ENCODE data around the gene CRPPA.

The CRPPA gene

DNA sequence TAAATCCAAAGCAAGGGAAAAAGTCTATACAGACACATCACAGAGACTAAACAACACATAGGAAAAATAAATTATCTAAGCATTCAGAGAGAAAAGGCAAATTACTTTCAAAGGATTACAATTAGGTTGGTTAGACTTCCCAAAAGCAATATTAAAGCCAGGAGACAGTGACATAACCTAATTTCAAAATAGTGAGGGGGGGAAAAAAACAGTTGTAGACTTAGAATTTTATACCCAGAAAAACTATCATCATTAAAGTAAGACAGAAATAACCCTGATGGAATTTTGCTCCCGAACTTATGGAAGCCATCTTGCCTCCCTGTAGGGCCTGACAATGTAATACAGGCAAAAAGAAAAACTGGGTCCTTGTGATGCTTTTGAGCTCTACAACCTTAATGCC, 18.4 kb downstream of the CRPPA start:
- TF ChIP-seq, protein P1, sequence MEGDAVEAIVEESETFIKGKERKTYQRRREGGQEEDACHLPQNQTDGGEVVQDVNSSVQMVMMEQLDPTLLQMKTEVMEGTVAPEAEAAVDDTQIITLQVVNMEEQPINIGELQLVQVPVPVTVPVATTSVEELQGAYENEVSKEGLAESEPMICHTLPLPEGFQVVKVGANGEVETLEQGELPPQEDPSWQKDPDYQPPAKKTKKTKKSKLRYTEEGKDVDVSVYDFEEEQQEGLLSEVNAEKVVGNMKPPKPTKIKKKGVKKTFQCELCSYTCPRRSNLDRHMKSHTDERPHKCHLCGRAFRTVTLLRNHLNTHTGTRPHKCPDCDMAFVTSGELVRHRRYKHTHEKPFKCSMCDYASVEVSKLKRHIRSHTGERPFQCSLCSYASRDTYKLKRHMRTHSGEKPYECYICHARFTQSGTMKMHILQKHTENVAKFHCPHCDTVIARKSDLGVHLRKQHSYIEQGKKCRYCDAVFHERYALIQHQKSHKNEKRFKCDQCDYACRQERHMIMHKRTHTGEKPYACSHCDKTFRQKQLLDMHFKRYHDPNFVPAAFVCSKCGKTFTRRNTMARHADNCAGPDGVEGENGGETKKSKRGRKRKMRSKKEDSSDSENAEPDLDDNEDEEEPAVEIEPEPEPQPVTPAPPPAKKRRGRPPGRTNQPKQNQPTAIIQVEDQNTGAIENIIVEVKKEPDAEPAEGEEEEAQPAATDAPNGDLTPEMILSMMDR (IDR thresholded peaks at IDR 0.05; ENCODE audit: borderline replicate concordance, insufficient read depth, low read depth, low read length) = no peak
- no peak overlapping the region for H3K4me3 ChIP-seq (ENCODE audit: low read depth, low read length)

DNA sequence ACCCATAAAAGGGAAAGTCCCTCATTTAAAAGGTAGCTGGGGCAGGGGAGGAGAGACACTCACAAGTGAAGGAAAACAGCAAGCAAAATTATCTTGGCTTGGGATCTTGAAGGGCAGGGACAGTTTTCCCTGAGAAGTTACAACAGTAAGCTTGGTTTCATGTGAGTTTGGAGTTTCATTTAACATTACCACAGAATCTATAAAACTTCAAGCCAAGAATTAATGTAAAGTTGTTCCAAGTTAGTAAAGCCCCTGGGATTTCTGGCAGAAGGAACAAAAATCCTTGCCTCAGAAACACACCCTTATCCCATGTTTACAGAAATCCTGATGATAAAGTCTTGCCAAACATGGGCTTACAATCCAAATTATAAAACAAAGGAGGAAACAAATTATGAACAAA, 19.2 kb downstream of the CRPPA start:
- TF ChIP-seq, protein P1 (IDR thresholded peaks at IDR 0.05; ENCODE audit: borderline replicate concordance, insufficient read depth, low read depth, low read length) = no peak
- H3K4me3 ChIP-seq (ENCODE audit: low read depth, low read length) = no peak overlapping the region

DNA sequence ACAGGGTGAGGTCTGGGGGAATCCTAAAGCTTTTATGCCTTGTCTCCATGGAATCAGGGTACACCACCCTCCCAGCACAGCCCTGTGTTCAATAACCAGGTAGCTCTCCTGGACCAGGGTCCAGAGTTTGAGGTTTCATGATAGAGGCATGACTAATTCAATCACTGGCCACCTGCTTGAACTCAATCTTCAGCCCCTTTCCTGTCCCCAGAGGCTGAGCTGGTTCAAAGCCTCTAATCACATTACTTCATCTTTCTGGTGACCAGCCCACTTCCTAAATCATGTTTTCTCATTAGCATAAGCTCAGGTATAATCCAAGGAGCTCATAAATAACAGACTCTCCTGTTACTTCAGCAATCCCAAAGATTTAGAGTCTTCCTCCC, 20.5 kb downstream of the CRPPA start:
- H3K4me3 ChIP-seq (ENCODE audit: low read depth, low read length) = no peak overlapping the region
- TF ChIP-seq, protein P1 (IDR thresholded peaks at IDR 0.05; ENCODE audit: borderline replicate concordance, insufficient read depth, low read depth, low read length) = no peak

DNA sequence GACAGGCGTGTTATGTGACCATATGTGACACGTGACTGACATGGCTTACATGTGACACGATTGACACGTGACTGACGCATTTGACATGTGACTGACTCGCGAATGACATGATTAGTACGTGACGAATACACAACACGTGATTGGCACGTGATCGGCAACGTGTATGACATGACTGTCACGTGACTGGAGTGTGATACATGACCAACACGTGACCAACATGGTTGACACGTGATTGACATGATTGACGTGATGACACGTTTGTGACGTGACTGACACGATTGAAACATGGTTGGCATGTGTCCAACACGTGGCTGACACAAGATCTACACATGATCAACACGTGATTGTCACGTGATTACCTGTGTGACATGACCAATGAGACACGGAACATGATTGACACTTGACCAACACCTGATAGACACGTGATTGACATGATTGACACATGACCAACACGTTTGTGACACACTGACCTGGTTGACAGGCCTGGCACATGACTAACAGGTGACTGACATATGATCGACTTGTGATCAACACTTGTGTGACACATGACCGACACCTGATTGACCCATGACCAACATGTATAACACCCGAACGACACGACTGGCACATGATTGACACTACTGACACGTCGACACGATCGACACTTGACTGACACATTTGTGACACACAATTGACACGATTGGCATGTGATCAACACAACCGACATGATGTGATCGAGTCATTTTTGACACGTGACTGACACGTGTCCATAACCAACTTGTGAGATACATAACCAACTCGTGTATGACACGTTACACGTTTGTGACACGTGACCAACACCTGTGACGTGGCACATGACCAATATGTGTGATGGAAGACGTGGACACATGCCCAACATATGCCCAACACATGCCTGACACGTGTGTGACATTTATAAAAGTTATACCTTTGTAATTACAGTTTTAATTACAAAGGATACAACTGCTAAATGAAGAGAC, 21.1 kb downstream of the CRPPA start:
- no peak overlapping the region for H3K4me3 ChIP-seq (ENCODE audit: low read depth, low read length)
- TF ChIP-seq, protein P1 (IDR thresholded peaks at IDR 0.05; ENCODE audit: borderline replicate concordance, insufficient read depth, low read depth, low read length) = no peak

DNA sequence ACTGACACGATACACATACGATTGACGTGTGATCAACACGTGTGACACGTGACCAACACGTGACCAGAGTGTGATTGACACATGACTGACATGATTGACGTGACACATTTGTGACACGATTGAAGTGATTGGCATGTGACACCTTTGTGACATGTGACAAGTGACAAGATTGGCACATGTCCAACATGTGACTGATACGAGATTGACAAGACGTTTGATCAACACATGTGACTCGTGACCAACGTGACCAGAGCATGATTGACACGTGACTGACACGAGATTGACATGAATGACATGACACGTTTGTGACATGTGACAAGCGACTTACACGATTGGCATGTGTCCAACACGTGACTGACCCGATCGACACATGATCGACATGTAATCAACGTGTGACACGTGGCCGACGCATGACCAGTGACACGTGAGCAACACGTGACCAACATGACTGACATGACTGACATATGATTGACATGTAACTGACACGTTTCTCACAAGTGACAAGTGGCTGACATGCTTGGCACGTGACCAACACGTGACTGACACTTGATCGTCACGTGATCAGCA, 22.0 kb downstream of the CRPPA start:
- no peak overlapping the region for H3K4me3 ChIP-seq (ENCODE audit: low read depth, low read length)
- TF ChIP-seq, protein P1 (IDR thresholded peaks at IDR 0.05; ENCODE audit: borderline replicate concordance, insufficient read depth, low read depth, low read length) = no peak

DNA sequence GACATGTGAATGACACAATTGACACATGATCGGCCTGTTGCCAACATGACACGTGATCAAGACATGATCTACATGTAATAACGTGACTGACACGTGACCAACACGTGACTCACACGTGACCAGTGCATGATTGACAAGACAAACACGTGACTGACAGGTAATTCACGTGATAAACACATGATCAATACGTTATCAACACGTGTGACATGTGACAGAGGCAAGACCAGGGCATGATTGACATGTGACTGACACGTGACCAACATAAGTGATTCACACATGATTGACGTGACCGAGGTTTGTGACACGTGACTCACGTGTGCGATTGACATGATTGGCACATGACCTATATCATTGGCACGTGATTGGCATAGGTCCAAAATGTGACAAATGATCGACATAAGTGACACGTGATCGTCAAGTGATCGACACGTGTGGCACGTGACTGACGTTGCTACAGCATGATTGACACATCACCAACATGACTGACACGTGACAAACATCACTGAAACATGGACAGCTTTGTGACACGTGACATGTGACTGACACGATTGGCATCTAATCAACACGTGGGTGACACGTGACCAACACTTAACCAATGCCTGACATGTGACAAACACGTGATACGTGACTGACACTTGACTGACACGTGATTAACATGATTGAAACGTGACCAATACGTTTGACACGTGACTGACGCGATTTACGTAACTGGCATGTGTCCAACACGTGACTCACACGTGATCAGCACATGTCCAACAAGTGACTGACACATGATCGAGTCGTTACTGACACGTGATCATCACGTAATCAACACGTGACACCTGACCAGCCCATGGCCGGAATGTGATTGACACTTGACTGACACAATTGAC, 23.0 kb downstream of the CRPPA start:
- TF ChIP-seq, protein P1 (IDR thresholded peaks at IDR 0.05; ENCODE audit: borderline replicate concordance, insufficient read depth, low read depth, low read length) = no peak
- H3K4me3 ChIP-seq (ENCODE audit: low read depth, low read length) = no peak overlapping the region
